ENCODE measurements around the gene AFG3L2.
"Not testable (repeated sequence)": the region's sequence is repeated elsewhere in the genome, so short reads cannot be mapped to it uniquely, and the experiment has no call there.

AFG3L2 gene

GRCh38 chr18:12376754-12377555, at the start of gene AFG3L2:
Gene AFG3L2, minus strand, starts transcription at chr18:12377227. Its CDS starts 145 bp downstream, at chr18:12377082.
- peak; percentile 96 for DNase-seq
- in situ Hi-C loops (cut with MboI; ENCODE audit: low pct_unique_long_range_greater_than_20kb, low sequenced_read_pairs) = loop anchor here (25.0 kb wide), 1 partner anchor 285 kb away; the partner anchor contains the start of gene SPIRE1

- in situ Hi-C loops (cut with MboI; ENCODE audit: low pct_unique_long_range_greater_than_20kb, low sequenced_read_pairs) = loop anchor here (25.0 kb wide), 1 partner anchor 513 kb away; the partner anchor contains the start of gene SEH1L
These were observed 47.2 kb upstream of the AFG3L2 start for GRCh38 chr18:12424252-12424651.

GRCh38 chr18:12423820-12424219, 46.8 kb upstream of the AFG3L2 start:
- no peak for DNase-seq
- in situ Hi-C loops (cut with MboI; ENCODE audit: low pct_unique_long_range_greater_than_20kb, low sequenced_read_pairs) = loop anchor here (25.0 kb wide), 1 partner anchor 513 kb away; the partner anchor contains the start of gene SEH1L

More at GRCh38 chr18:12424252-12424651, 47.2 kb upstream of the AFG3L2 start:
- DNase-seq = no peak

GRCh38 chr18:12423393-12423792, 46.4 kb upstream of the AFG3L2 start:
- no peak for DNase-seq
- in situ Hi-C loops (cut with MboI; ENCODE audit: low pct_unique_long_range_greater_than_20kb, low sequenced_read_pairs) = loop anchor here (25.0 kb wide), 1 partner anchor 514 kb away; the partner anchor contains the start of gene SEH1L

- DNase-seq = peak; percentile 63
- in situ Hi-C loops (cut with MboI; ENCODE audit: low pct_unique_long_range_greater_than_20kb, low sequenced_read_pairs) = loop anchor here (25.0 kb wide), 1 partner anchor 514 kb away; the partner anchor contains the start of gene SEH1L
These were observed 45.9 kb upstream of the AFG3L2 start for GRCh38 chr18:12422936-12423335.

- in situ Hi-C loops (cut with MboI; ENCODE audit: low pct_unique_long_range_greater_than_20kb, low sequenced_read_pairs) = loop anchor here (25.0 kb wide), 1 partner anchor 516 kb away; the partner anchor contains the start of gene SEH1L
- DNase-seq = no peak
These were observed 44.7 kb upstream of the AFG3L2 start for GRCh38 chr18:12421732-12422131.

- in situ Hi-C loops (cut with MboI; ENCODE audit: low pct_unique_long_range_greater_than_20kb, low sequenced_read_pairs) = loop anchor here (25.0 kb wide), 1 partner anchor 516 kb away; the partner anchor contains the start of gene SEH1L
- DNase-seq = peak; percentile 83
These were observed 43.9 kb upstream of the AFG3L2 start for GRCh38 chr18:12420821-12421421.

- in situ Hi-C loops (cut with MboI; ENCODE audit: low pct_unique_long_range_greater_than_20kb, low sequenced_read_pairs) = loop anchor here (25.0 kb wide), 1 partner anchor 520 kb away; the partner anchor contains the start of gene SEH1L
- no peak for DNase-seq
These were observed 40.7 kb upstream of the AFG3L2 start for GRCh38 chr18:12417687-12418086.

GRCh38 chr18:12416098-12416729, 39.2 kb upstream of the AFG3L2 start:
- in situ Hi-C loops (cut with MboI; ENCODE audit: low pct_unique_long_range_greater_than_20kb, low sequenced_read_pairs) = loop anchor here (25.0 kb wide), 1 partner anchor 521 kb away; the partner anchor contains the start of gene SEH1L
- no peak for DNase-seq

- in situ Hi-C loops (cut with MboI; ENCODE audit: low pct_unique_long_range_greater_than_20kb, low sequenced_read_pairs) = loop anchor here (25.0 kb wide), 1 partner anchor 526 kb away; the partner anchor contains the start of gene SEH1L
- no peak for DNase-seq
These were observed 34.4 kb upstream of the AFG3L2 start for GRCh38 chr18:12411456-12411855.

- in situ Hi-C loops (cut with MboI; ENCODE audit: low pct_unique_long_range_greater_than_20kb, low sequenced_read_pairs) = loop anchor here (25.0 kb wide), 1 partner anchor 527 kb away; the partner anchor contains the start of gene SEH1L
These were observed 33.7 kb upstream of the AFG3L2 start for GRCh38 chr18:12410747-12411146.

GRCh38 chr18:12410081-12410481, 33.1 kb upstream of the AFG3L2 start:
- no peak for DNase-seq
- in situ Hi-C loops (cut with MboI; ENCODE audit: low pct_unique_long_range_greater_than_20kb, low sequenced_read_pairs) = loop anchor here (25.0 kb wide), 1 partner anchor 527 kb away; the partner anchor contains the start of gene SEH1L

More at GRCh38 chr18:12410747-12411146, 33.7 kb upstream of the AFG3L2 start:
- not testable (repeated sequence) for DNase-seq

GRCh38 chr18:12409469-12409868, 32.4 kb upstream of the AFG3L2 start:
- DNase-seq = no peak
- in situ Hi-C loops (cut with MboI; ENCODE audit: low pct_unique_long_range_greater_than_20kb, low sequenced_read_pairs) = loop anchor here (25.0 kb wide), 1 partner anchor 528 kb away; the partner anchor contains the start of gene SEH1L

- DNase-seq = peak; percentile 49
- in situ Hi-C loops (cut with MboI; ENCODE audit: low pct_unique_long_range_greater_than_20kb, low sequenced_read_pairs) = loop anchor here (25.0 kb wide), 1 partner anchor 529 kb away; the partner anchor contains the start of gene SEH1L
These were observed 31.3 kb upstream of the AFG3L2 start for GRCh38 chr18:12408247-12408869.

GRCh38 chr18:12406371-12407111, 29.5 kb upstream of the AFG3L2 start:
- in situ Hi-C loops (cut with MboI; ENCODE audit: low pct_unique_long_range_greater_than_20kb, low sequenced_read_pairs) = loop anchor here (25.0 kb wide), 1 partner anchor 531 kb away; the partner anchor contains the start of gene SEH1L
- no peak for DNase-seq

- no peak for DNase-seq
These were observed 28.0 kb upstream of the AFG3L2 start for GRCh38 chr18:12405066-12405465.

More at GRCh38 chr18:12405066-12405465, 28.0 kb upstream of the AFG3L2 start:
- in situ Hi-C loops (cut with MboI; ENCODE audit: low pct_unique_long_range_greater_than_20kb, low sequenced_read_pairs) = loop anchor here (25.0 kb wide), 1 partner anchor 532 kb away; the partner anchor contains the start of gene SEH1L
